ENCODE results near the gene COPG2. TPM values are rescaled to one million over a fixed set of nuclear protein-coding genes. Genes with fewer than 3 reads are reported as not detected.

Gene COPG2
- total RNA-seq, 4 donors from 2014 or later: 3.4 to 19.7 (median 7.4) TPM

GRCh38 chr7:130673066-130673465, 4.5 kb upstream of the COPG2 start:
- no peak for DNase-seq
- in situ Hi-C loops (cut with MboI; ENCODE audit: low pct_ligation_motif_present in 1 of 4, low pct_unique_long_range_greater_than_20kb in 1 of 4, low sequenced_read_pairs in 3 of 4): loop anchor here in 1 of 4 donors (25.0 kb wide), 1 partner anchor 111 kb away; no protein-coding TSS in a partner anchor

GRCh38 chr7:130672146-130672545, 3.6 kb upstream of the COPG2 start:
- Histone ChIP-seq H3K27ac (no peak overlapping the region), H3K4me1 (peaks cover 0 to 14% (median 10%) of the 10 kb centered on the region in 4 donors), H3K27me3 (no peaks in the 10 kb centered on the region), H3K9me3 (no peaks in the 10 kb centered on the region), H3K4me3 (no peak overlapping the region), H3K36me3 (no peaks in the 10 kb centered on the region)
- in situ Hi-C loops (cut with MboI; ENCODE audit: low pct_ligation_motif_present in 1 of 4, low pct_unique_long_range_greater_than_20kb in 1 of 4, low sequenced_read_pairs in 3 of 4): loop anchor here in 1 of 4 donors (25.0 kb wide), 1 partner anchor 110 kb away; no protein-coding TSS in a partner anchor
- intact Hi-C loops (cut with DNase I; ENCODE audit: low total_unique reads): no loop called here
- 82 to 91% methylated on average over 2 to 4 of the region's 4 CpGs for WGBS, 2 donors (ENCODE audit: low coverage in 1 of 2)
- no peak for DNase-seq
- TF ChIP-seq POLR2A (IDR thresholded peaks at IDR 0.05): no peak
- no peak for TF ChIP-seq EP300 (IDR thresholded peaks at IDR 0.05; ENCODE audit: low read depth)
- TF ChIP-seq CTCF (IDR thresholded peaks at IDR 0.05): no peak
- TF ChIP-seq POLR2AphosphoS5 (IDR thresholded peaks at IDR 0.05): no peak

More at GRCh38 chr7:130673066-130673465, 4.5 kb upstream of the COPG2 start:
- no peak for TF ChIP-seq POLR2AphosphoS5 (IDR thresholded peaks at IDR 0.05)
- TF ChIP-seq EP300 (IDR thresholded peaks at IDR 0.05; ENCODE audit: low read depth): no peak
- TF ChIP-seq CTCF (IDR thresholded peaks at IDR 0.05): no peak
- no peak for TF ChIP-seq POLR2A (IDR thresholded peaks at IDR 0.05)
- H3K4me1 ChIP-seq: peaks cover 0 to 8% (median 7%) of the 10 kb centered on the region in 4 donors
- H3K27me3 ChIP-seq: no peaks in the 10 kb centered on the region
- H3K36me3 ChIP-seq: no peaks in the 10 kb centered on the region
- H3K27ac ChIP-seq: no peak overlapping the region
- intact Hi-C loops (cut with DNase I; ENCODE audit: low total_unique reads): no loop called here
- no peak overlapping the region for H3K4me3 ChIP-seq
- no peaks in the 10 kb centered on the region for H3K9me3 ChIP-seq

GRCh38 chr7:130669085-130669700, 645 bp upstream of the COPG2 start:
- intact Hi-C loops (cut with DNase I; ENCODE audit: low total_unique reads): loop anchor here (2.0 kb wide), 1 partner anchor 60 kb away; no protein-coding TSS in a partner anchor
- Histone ChIP-seq H3K27ac (peak overlapping the region; percentile 88 to 93 (median 91)), H3K9me3 (no peaks in the 10 kb centered on the region), H3K4me3 (peak overlapping the region; percentile 63 to 84 (median 82)), H3K36me3 (no peaks in the 10 kb centered on the region), H3K27me3 (no peaks in the 10 kb centered on the region), H3K4me1 (peaks cover 0 to 14% (median 10%) of the 10 kb centered on the region in 4 donors)
- in situ Hi-C loops (cut with MboI; ENCODE audit: low pct_ligation_motif_present in 1 of 4, low pct_unique_long_range_greater_than_20kb in 1 of 4, low sequenced_read_pairs in 3 of 4): loop anchor here in 1 of 4 donors (25.0 kb wide), 1 partner anchor 107 kb away; no protein-coding TSS in a partner anchor
- WGBS, 2 donors (ENCODE audit: low coverage in 1 of 2): 11 to 42% methylated on average over 3 to 12 of the region's 12 CpGs
- peak in 1 of 5 experiments; percentile 9 for TF ChIP-seq CTCF (IDR thresholded peaks at IDR 0.05)
- no peak for TF ChIP-seq POLR2A (IDR thresholded peaks at IDR 0.05)
- DNase-seq: no peak

GRCh38 chr7:130667593-130668257, 823 bp downstream of the COPG2 start:
- no peaks in the 10 kb centered on the region for H3K9me3 ChIP-seq
- TF ChIP-seq POLR2A (IDR thresholded peaks at IDR 0.05): no peak
- TF ChIP-seq POLR2AphosphoS5 (IDR thresholded peaks at IDR 0.05): no peak
- no peak for TF ChIP-seq CTCF (IDR thresholded peaks at IDR 0.05)
- no peak for TF ChIP-seq EP300 (IDR thresholded peaks at IDR 0.05; ENCODE audit: low read depth)
- peak overlapping the region; percentile 88 to 93 (median 91) for H3K27ac ChIP-seq
- intact Hi-C loops (cut with DNase I; ENCODE audit: low total_unique reads) (loop anchor here (2.0 kb wide), 1 partner anchor 61 kb away; no protein-coding TSS in a partner anchor), in situ Hi-C loops (cut with MboI; ENCODE audit: low pct_ligation_motif_present in 1 of 4, low pct_unique_long_range_greater_than_20kb in 1 of 4, low sequenced_read_pairs in 3 of 4) (loop anchor here in 1 of 4 donors (25.0 kb wide), 1 partner anchor 105 kb away; no protein-coding TSS in a partner anchor)
- no peaks in the 10 kb centered on the region for H3K36me3 ChIP-seq
- no peaks in the 10 kb centered on the region for H3K27me3 ChIP-seq
- WGBS, 2 donors (ENCODE audit: low coverage in 1 of 2): 0 to 16% methylated on average over 1 to 15 of the region's 19 CpGs
- H3K4me3 ChIP-seq: peak overlapping the region; percentile 81 to 86 (median 83)
- DNase-seq: no peak
- H3K4me1 ChIP-seq: peaks cover 0 to 14% (median 10%) of the 10 kb centered on the region in 4 donors

Data from transverse colon (tissue), 4 donors.